Smooth muscle cell of the umbilical artery (primary cell): ENCODE data around the gene EFTUD2. TPM values are rescaled to one million over a fixed set of nuclear protein-coding genes. Genes with fewer than 3 reads are reported as not detected.

ENCODE experiments used
- total RNA-seq: library from RNA; depleted of rRNA; stranded (reverse); fragments of >200 nt; gene quantifications from 2 replicates; pipeline ENCODE4 v1.2.3, GENCODE V29; 2014

EFTUD2 gene
- total RNA-seq, result 92.1 and 207 TPM in 2 replicates

DNA sequence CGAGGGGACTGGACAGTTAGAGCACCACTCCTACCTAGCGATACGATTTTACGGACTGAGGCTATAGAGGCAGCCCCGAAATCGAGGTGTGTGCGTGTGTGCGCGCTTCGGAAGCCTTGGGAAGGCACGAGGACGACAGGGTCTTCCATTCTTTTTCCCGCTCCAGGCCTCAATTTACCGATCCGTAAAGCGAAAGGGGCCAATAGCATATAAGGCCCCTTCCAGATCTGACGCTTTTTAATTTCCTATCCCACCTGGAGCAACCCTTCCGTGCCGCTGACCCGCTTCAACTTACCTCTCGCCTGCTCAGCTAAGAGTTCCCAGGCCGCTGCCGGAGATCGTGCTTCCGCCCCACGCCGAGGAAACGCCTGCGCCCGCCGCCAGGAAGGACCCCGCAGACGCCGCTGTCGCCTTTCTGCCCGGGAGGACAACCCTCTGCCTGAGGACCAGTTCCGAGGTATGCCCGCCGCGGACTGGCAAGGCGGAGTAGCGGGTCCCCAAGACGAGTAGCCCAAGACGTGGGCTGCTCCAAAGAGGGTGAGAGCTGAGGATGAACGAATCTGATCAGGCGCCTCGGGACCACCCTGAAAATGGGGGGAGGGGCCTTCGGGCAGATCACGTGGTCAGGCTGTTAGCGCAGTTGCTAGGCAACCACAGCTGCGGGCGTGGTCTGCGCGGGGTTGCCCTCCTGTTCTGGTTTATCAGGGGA, at the start of gene EFTUD2:
Gene EFTUD2, minus strand, starts transcription at position 372 of the 709 bp plus-strand sequence. CDS start 4,924 bp downstream, outside the sequence.

DNA sequence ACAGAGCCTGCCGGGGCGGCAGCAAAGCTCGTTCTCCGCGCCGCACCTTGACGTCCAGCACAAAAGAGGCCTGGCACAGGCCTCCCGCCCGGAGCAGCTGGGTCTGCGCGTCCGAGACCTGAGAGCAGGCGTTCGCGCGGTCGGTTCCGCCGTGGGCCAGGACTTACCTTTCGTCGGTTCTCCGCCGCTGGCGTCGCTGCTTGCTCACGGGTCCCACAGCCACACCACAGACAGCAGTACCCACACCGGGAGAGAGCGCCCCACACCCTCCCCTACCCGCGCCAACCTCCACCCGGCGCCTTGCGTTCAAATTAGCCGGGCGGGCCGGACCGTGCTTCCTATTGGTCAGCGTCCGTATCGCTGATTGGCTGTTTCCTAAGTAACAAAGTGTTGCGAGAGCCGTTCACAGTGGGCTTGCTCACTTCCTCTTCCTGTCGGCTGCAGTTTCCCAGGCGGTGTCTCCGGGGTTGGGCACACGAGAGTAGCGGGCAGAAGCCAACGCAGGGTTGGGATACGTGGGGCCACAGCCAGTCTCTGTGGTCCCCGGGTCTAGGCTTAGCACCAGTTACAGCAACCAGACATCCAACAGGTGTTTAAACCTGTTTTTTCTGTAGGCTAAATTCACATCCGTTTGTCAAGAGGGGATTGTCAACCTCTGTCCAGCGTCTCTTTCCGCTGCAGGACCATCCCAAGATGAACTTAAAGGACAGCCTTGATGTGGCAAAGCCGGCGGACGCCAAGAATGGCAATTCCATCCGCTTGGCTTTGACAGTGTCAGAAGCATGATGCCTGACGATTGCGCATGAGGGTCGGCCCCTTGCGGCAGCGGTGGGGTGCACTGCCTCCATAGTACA, 48.4 kb upstream of the EFTUD2 start, which contains the start of gene KIF18B:
Gene KIF18B, minus strand, starts transcription at position 313 of the 854 bp plus-strand sequence. CDS start 11,429 bp downstream, outside the sequence.

DNA sequence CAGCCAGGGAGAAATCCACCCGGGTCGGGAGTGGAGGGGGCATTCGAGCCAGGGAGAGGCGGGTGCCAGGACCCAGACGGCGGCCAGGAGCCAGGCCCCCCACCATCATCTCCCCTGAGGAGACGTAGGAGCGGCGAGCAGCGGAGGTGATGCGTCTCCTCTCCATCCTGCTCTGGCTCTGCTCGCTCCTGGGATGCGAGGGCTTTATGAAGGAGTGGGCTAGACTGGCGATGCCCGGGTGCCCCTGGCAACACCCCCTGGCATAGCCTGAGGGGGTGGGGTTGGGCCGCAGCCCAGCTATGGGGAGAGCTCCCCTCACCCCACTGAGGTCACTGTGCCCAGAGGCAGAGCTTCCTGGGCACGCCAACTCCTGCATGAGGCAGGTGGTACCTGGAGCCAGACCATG, 16.1 kb upstream of the EFTUD2 start, which contains the start of gene GFAP:
Gene GFAP, minus strand, starts transcription at position 180 of the 406 bp plus-strand sequence. Its CDS starts 14 bp downstream, at position 166.

DNA sequence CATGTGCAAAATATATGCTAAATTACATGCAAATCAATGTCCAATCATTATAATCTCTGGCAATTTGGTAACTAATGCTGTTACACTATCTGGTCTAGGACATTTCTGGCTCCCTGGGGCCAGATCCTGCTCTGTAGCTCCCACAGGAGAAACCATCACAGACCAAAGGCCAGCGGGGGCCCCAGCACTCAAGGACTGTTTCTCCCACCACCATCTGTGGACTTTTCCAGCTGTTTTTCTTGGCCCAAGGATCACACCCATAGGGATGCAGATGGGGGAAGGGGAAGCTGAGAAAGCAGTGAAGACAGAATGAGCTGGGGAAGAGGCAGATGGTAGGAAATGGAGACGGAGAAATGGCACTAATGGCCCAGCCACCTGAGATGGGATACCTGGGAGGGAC, 51.7 kb downstream of the EFTUD2 start, which contains the start of gene HIGD1B:
Gene HIGD1B, plus strand, starts transcription at position 298 of the 400 bp plus-strand sequence. CDS start 270 bp downstream, outside the sequence.

DNA sequence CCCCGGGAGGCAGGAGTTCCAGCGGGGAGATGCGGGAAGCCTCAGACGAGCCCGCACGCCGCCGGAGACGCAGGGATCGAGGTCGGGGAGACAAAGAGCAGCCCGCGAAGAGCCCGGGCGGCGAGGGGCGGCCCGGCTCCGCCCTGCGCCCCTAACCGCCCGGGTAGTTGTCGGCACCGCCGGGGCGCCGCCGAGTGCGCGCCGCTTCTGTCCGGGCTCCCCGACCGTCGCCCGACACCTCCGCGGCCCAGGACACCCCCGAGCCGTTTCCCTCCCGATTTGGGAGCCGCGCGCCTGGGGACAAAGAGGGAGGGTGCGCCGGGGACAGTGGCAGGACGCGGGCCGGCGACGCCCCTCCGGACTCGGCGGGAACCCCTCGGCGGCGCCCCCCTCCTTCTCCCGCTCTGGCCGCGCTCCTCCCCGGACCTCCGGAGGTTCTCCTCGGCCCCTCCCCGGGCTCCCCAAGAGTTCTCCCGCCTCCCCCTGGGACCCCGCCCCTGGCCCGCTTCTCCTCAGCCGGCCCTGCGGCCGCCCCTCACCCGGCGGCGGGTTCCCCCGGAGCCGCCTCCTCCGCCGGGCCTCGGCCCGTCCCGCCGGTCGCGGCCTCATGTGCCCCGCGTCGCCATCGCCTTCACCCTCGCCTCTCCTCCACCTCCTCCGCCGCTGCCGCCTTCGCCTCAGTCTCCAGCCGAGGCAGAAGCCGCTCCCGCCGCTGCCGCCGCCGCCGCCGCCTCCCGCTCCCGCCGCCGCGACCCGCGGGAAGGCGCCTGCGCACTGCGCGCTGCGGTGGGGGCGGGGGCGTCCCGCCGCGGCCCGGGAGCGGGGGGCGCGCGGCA, 69.5 kb downstream of the EFTUD2 start, which contains the start of gene GJC1:
Gene GJC1, minus strand, starts transcription at position 765 of the 836 bp plus-strand sequence. CDS start 24,470 bp downstream, outside the sequence.

Other genes starting within 250 kb of the EFTUD2 start
- under 0.01 and 0.05 TPM in 2 replicates for gene MEIOC, start 243.0 kb downstream of the EFTUD2 start, total RNA-seq
- 37.4 and 37.9 TPM in 2 replicates for gene CCDC43, start 209.7 kb downstream of the EFTUD2 start, total RNA-seq
- gene DBF4B, start 190.8 kb downstream of the EFTUD2 start, total RNA-seq, result 3.0 and 4.8 TPM in 2 replicates
- gene ADAM11, start 140.5 kb downstream of the EFTUD2 start, total RNA-seq, result 0.30 and 0.69 TPM in 2 replicates
- gene GJC1, start 69.2 kb downstream of the EFTUD2 start, total RNA-seq, result 13.1 and 43.7 TPM in 2 replicates
- not detected in 2 replicates for gene HIGD1B, start 51.6 kb downstream of the EFTUD2 start, total RNA-seq
- 1.5 and 2.0 TPM in 2 replicates for gene GFAP, start 16.1 kb upstream of the EFTUD2 start, total RNA-seq
- gene KIF18B, start 48.3 kb upstream of the EFTUD2 start, total RNA-seq, result 0.30 and 3.2 TPM in 2 replicates
- gene C1QL1, start 68.9 kb upstream of the EFTUD2 start, total RNA-seq, result 0.30 TPM in 1 of 2 replicates, not detected in the other
- gene DCAKD, start 152.2 kb upstream of the EFTUD2 start, total RNA-seq, result 36.5 and 60.8 TPM in 2 replicates
- gene NMT1, start 161.9 kb upstream of the EFTUD2 start, total RNA-seq, result 71.6 and 108 TPM in 2 replicates
- 49.9 and 55.8 TPM in 2 replicates for gene PLCD3, start 233.1 kb upstream of the EFTUD2 start, total RNA-seq
- gene ACBD4, start 236.2 kb upstream of the EFTUD2 start, total RNA-seq, result 3.5 and 5.0 TPM in 2 replicates
- 9.8 and 10.5 TPM in 2 replicates for gene HEXIM1, start 249.0 kb upstream of the EFTUD2 start, total RNA-seq